GM12878 (cell line): Measurements from ENCODE around the gene ANKRD34A.

Source experiments
- ATF2 ChIP-seq: IDR thresholded peaks from 2 replicates; pipeline ENCODE4 v1.6.1; 2012; ENCODE audit warnings: low read length, inconsistent platforms
- BHLHE40 ChIP-seq, 2 experiments: fragments of 450-650 bp in 1 of 2; IDR thresholded peaks; 2 replicates each; pipeline ENCODE4 v1.6.1; 2011 to 2017; ENCODE audit warnings: low read depth in 2 of 2, borderline replicate concordance in 1 of 2, improper control_type of control experiment in 1 of 2, low read length in 1 of 2, mild to moderate bottlenecking in 1 of 2
- EZH2 ChIP-seq: IDR thresholded peaks from 2 replicates; pipeline ENCODE4 v1.6.1; 2012; ENCODE audit warnings: low read depth, mild to moderate bottlenecking, control low read depth, inconsistent platforms, low read length, borderline replicate concordance; ENCODE audit not compliant: control insufficient read depth
- FOXM1 ChIP-seq: IDR thresholded peaks from 2 replicates; pipeline ENCODE4 v1.6.1; 2012; ENCODE audit warnings: low read depth, mild to moderate bottlenecking, inconsistent platforms, low read length, moderate library complexity
- RAD21 ChIP-seq: IDR thresholded peaks from 2 replicates; pipeline ENCODE4 v1.6.1; 2011; ENCODE audit warnings: mild to moderate bottlenecking, low read depth, low read length, moderate library complexity; ENCODE audit not compliant: insufficient read depth
- SKIL ChIP-seq: fragments of 450-650 bp; IDR thresholded peaks from 2 replicates; pipeline ENCODE4 v1.6.1; 2017; ENCODE audit warnings: mild to moderate bottlenecking, low read depth, inconsistent platforms; ENCODE audit not compliant: poor library complexity, severe bottlenecking

GRCh38 chr1:145959957-145960467 lies 4.4 kb downstream of the ANKRD34A start:
- TF ChIP-seq EZH2 (no peak), RAD21 (no peak), BHLHE40 (IDR thresholded peaks at IDR 0.05; ENCODE audit: borderline replicate concordance in 1 of 2, low read depth in 2 of 2, low read length in 1 of 2) (no peak), FOXM1 (no peak), SKIL (no peak), ATF2 (no peak)
